OCI-LY3 (cell line): ENCODE data around the gene NDUFV1.
A peak's percentile ranks its signal among the peaks of the same experiment; 100 is the strongest.

ENCODE experiments used
- H2AFZ ChIP-seq: fragments of 200-600, 300-600 bp; shearing (Covaris generic); 2 replicates; pipeline ENCODE4 v1.6.0; 2014; ENCODE audit warnings: antibody characterized with exemption, low read depth, low read length
- H3K27ac ChIP-seq: fragments of 200-600, 300-600 bp; sonication (generic); 2 replicates; pipeline ENCODE4 v1.5.1; 2014; ENCODE audit warnings: mild to moderate bottlenecking, low read length, moderate library complexity, mixed read lengths
- H3K27me3 ChIP-seq: fragments of 200-600, 300-600 bp; sonication (generic); 2 replicates; pipeline ENCODE4 v1.6.1; 2014; ENCODE audit warnings: low read depth, low read length, mixed read lengths
- H3K36me3 ChIP-seq: fragments of 200-600, 300-600 bp; sonication (generic); replicated peaks from 2 replicates; pipeline ENCODE3; 2014; ENCODE audit warnings: low read depth, low read length, mixed read lengths
- H3K4me1 ChIP-seq: fragments of 300-600, 200-600 bp; sonication (generic); 2 replicates; pipeline ENCODE4 v1.6.1; 2014; ENCODE audit warnings: low read length, mixed read lengths
- H3K4me2 ChIP-seq: fragments of 200-600, 300-600 bp; sonication (generic); 2 replicates; pipeline ENCODE4 v1.6.1; 2014; ENCODE audit warnings: low read length, mixed read lengths
- H3K4me3 ChIP-seq: fragments of 300-600, 200-600 bp; sonication (generic); 2 replicates; pipeline ENCODE4 v1.5.1; 2014; ENCODE audit warnings: antibody characterized with exemption, mild to moderate bottlenecking, low read length, moderate library complexity
- H3K79me2 ChIP-seq: fragments of 300-600, 200-600 bp; shearing (Covaris generic); 2 replicates; pipeline ENCODE4 v1.6.1; 2014; ENCODE audit warnings: mild to moderate bottlenecking, low read length, mixed read lengths
- H3K9ac ChIP-seq: fragments of 300-600, 200-600 bp; shearing (Covaris generic); 2 replicates; pipeline ENCODE4 v1.6.0; 2014; ENCODE audit warnings: mild to moderate bottlenecking, low read length, moderate library complexity
- H3K9me3 ChIP-seq: fragments of 200-600, 300-600 bp; shearing (Covaris generic); 2 replicates; pipeline ENCODE4 v1.6.1; 2014; ENCODE audit warnings: low read length, mixed read lengths; ENCODE audit not compliant: insufficient read depth
- H4K20me1 ChIP-seq: fragments of 200-600, 300-600 bp; sonication (generic); 2 replicates; pipeline ENCODE4 v1.6.1; 2016; ENCODE audit warnings: low read length, mixed read lengths; ENCODE audit not compliant: insufficient read depth
- EZH2phosphoT487 ChIP-seq: fragments of 200-600 bp; shearing (Covaris generic); IDR thresholded peaks from 2 replicates; pipeline ENCODE4 v1.6.1; 2018; ENCODE audit warnings: antibody characterized with exemption, mixed run types, low read depth
- TF ChIP-seq, protein P1 (sequence below): fragments of 200-600, 300-600 bp; sonication (generic); IDR thresholded peaks from 2 replicates; pipeline ENCODE4 v1.5.1; 2014; ENCODE audit warnings: antibody characterized with exemption, low read length, low read depth

NDUFV1 gene

DNA sequence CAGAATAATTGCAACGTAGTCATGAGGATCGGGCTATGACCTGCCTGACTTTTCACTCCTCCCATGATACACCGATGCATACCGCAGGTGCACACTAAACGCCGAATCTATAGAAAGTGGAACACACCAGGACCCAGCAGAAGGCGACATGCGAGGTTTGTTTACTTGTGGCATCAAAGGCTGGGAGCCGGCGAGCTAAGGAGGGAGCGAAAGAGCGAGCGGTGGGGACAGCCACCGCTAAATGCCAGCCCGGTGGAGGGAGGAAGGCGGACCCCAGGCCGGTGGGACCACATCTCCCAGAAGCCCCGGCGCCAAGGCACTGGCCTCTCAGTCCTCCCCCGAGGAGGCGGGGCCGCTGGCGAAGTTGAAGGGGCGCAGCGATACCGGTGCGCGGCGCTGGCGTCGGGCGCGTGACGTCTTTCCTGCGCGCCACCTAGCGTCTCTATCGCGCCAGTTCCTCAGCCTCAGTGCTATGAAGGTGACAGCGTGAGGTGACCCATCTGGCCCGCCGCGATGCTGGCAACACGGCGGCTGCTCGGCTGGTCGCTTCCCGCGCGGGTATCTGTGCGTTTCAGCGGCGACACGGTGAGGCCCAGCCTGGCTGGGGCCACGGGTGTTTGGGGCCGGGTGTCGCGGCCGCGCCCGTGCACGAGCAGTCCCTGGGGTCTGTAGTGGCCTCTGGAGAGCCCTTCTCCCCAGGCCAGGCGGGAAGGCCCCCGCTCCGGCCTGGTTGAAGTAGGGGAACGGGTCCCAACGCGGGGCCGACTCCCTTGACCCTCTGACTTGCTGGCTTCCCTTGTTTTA is at the start of gene NDUFV1:
Gene NDUFV1 (plus strand): TSS at position 445 of the 804 bp plus-strand sequence. CDS start 69 bp downstream, at position 514.
- H3K4me2 ChIP-seq = peak within 1 kb of the TSS; percentile 93
- H3K27ac ChIP-seq = peak within 1 kb of the TSS; percentile 13; the same call in 1 of the 2 replicates
- peaks cover 16% of the 10 kb centered on the region for H3K4me1 ChIP-seq

DNA sequence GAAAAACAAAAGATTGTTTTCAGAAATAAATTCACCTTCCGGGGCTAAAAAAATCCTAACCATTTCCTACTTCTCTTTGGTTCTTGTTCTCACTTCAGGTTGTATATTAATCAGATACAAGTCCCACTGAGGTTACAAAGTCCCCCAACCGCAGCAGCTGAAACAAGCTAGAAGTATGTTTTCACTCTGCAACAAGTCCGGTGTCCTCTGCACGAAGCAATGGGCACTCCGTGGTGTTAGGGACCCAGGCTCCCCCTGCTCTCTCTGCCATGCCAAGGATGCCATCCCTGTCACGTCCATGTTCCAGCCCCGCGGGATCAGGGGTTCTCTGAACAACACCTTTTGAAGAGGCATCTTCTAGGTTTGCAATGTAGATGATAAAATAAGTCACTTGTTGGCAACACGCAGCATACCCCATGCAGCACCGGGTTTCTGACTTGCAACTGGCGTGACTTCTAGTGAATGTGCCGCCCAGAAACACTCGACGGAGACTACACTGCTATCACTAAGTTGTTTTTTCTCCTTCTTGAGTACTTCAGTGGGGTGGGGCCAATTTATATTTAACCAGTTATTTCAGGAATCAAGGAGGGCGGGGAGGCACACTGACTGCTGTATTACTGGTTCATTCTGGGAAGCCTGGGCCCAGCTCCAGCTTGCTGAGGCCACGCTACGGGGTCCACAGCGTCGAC is 48.5 kb upstream of the NDUFV1 start:
- Histone ChIP-seq H3K27ac (peak overlapping the region; percentile 63), H2AFZ (peak overlapping the region; percentile 35; the same call in 1 of the 2 replicates), H3K4me1 (peaks cover 59% of the 10 kb centered on the region)

More for the DNA sequence above, at the start of gene NDUFV1:
- Histone ChIP-seq H3K9me3 (peaks cover 5% of the 10 kb centered on the region; the same call in 1 of the 2 replicates), H4K20me1 (no peaks in the 10 kb centered on the region), H3K27me3 (peaks cover 5% of the 10 kb centered on the region; the same call in 1 of the 2 replicates), H3K36me3 (peaks cover 16% of the 10 kb centered on the region), H3K79me2 (peaks cover 17% of the 10 kb centered on the region), H2AFZ (peak within 1 kb of the TSS; percentile 56; the same call in 1 of the 2 replicates), H3K9ac (peak within 1 kb of the TSS; percentile 79), H3K4me3 (peak within 1 kb of the TSS; percentile 90)
- TF ChIP-seq EZH2phosphoT487 = no peak
- TF ChIP-seq, protein P1, sequence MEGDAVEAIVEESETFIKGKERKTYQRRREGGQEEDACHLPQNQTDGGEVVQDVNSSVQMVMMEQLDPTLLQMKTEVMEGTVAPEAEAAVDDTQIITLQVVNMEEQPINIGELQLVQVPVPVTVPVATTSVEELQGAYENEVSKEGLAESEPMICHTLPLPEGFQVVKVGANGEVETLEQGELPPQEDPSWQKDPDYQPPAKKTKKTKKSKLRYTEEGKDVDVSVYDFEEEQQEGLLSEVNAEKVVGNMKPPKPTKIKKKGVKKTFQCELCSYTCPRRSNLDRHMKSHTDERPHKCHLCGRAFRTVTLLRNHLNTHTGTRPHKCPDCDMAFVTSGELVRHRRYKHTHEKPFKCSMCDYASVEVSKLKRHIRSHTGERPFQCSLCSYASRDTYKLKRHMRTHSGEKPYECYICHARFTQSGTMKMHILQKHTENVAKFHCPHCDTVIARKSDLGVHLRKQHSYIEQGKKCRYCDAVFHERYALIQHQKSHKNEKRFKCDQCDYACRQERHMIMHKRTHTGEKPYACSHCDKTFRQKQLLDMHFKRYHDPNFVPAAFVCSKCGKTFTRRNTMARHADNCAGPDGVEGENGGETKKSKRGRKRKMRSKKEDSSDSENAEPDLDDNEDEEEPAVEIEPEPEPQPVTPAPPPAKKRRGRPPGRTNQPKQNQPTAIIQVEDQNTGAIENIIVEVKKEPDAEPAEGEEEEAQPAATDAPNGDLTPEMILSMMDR = peak; percentile 48

DNA sequence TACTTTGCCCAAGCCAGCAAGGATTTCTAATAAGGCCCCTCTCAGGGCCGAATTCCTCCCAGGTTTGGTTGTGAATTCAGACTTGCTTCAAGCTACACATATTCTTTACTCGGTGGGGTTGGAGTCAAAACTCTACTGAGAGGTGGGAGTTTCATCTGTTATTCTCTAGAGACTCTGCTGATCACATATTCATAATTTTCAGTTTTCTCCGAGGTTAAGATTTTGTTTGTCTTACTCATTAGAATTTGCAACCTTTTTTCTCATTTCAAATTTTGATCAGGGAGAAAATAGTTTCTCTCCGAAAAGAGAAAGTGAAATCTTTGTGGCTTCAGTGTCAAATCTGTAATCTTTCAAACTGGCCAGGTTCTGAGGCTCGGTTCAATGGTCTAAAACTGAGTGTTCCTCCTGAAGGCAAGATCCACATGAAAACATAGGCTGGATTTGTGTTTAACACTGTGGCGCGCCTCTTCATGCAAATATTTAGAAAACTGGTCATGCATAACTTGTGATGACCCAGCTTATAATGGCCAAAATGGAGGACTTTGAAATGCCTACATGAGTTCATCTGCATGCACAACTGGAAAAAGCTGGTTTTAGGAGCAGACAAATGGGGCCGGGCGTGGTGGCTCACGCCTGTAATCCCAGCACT is 44.6 kb upstream of the NDUFV1 start:
- TF ChIP-seq, protein P1 = no peak
- TF ChIP-seq EZH2phosphoT487 = peak; percentile 63; the same call in 1 of the 2 replicates
- H3K79me2 ChIP-seq = no peaks in the 10 kb centered on the region
- H3K36me3 ChIP-seq = no peaks in the 10 kb centered on the region
- H3K9ac ChIP-seq = peak overlapping the region; percentile 37
- H3K27me3 ChIP-seq = peaks cover 32% of the 10 kb centered on the region
- H4K20me1 ChIP-seq = no peaks in the 10 kb centered on the region
- no peaks in the 10 kb centered on the region for H3K9me3 ChIP-seq
- H2AFZ ChIP-seq = no peak overlapping the region
- H3K27ac ChIP-seq = peak overlapping the region; percentile 79
- peak overlapping the region; percentile 49 for H3K4me3 ChIP-seq
- peaks cover 60% of the 10 kb centered on the region for H3K4me1 ChIP-seq
- H3K4me2 ChIP-seq = peak overlapping the region; percentile 65

More for the DNA sequence above, 48.5 kb upstream of the NDUFV1 start:
- H3K27me3 ChIP-seq = peaks cover 9% of the 10 kb centered on the region
- H3K9me3 ChIP-seq = no peaks in the 10 kb centered on the region
- no peaks in the 10 kb centered on the region for H3K79me2 ChIP-seq
- peak overlapping the region; percentile 70 for H3K4me2 ChIP-seq
- peak overlapping the region; percentile 51 for H3K9ac ChIP-seq
- TF ChIP-seq EZH2phosphoT487 = no peak
- TF ChIP-seq, protein P1 = no peak
- peak overlapping the region; percentile 57 for H3K4me3 ChIP-seq
- H3K36me3 ChIP-seq = no peaks in the 10 kb centered on the region
- H4K20me1 ChIP-seq = no peaks in the 10 kb centered on the region
